Effector memory CD8-positive, alpha-beta T cell (primary cell): Measurements from ENCODE around the gene FILIP1L.

Source experiments
- ATAC-seq: fragments of 150-1000 bp; cut with Tn5 transposase; replicated peaks from 2 replicates; pipeline ENCODE4 v1.10.0; 2021; ENCODE audit warnings: mild to moderate bottlenecking, moderate library complexity
- DNase-seq, 3 experiments: peaks; one replicate each; pipeline ENCODE4 v3.0.0; 2021
- H3K27ac Mint-ChIP-seq, 2 donors: one replicate each; pipeline ENCODE4 v1.8.0; 2022; ENCODE audit warnings: mild to moderate bottlenecking in 2 of 2, mixed read lengths in 2 of 2, moderate library complexity in 2 of 2
- H3K27me3 Mint-ChIP-seq, 2 donors: one replicate each; pipeline ENCODE4 v1.8.0; 2022; ENCODE audit warnings: mixed read lengths in 2 of 2
- H3K36me3 Mint-ChIP-seq: one replicate; pipeline ENCODE4 v1.8.0; 2022; ENCODE audit warnings: mild to moderate bottlenecking, moderate library complexity, mixed read lengths; ENCODE audit not compliant: insufficient read depth
- H3K4me1 Mint-ChIP-seq, 2 donors: one replicate each; pipeline ENCODE4 v1.8.0; 2022; ENCODE audit warnings: low read depth in 2 of 2, mixed read lengths in 2 of 2
- H3K4me3 Mint-ChIP-seq, 2 donors: one replicate each; pipeline ENCODE4 v1.8.0; 2022; ENCODE audit warnings: mild to moderate bottlenecking in 2 of 2, mixed read lengths in 2 of 2, moderate library complexity in 2 of 2
- H3K9me3 Mint-ChIP-seq, 2 donors: one replicate each; pipeline ENCODE4 v1.8.0; 2022; ENCODE audit warnings: mixed read lengths in 2 of 2

FILIP1L gene

DNA sequence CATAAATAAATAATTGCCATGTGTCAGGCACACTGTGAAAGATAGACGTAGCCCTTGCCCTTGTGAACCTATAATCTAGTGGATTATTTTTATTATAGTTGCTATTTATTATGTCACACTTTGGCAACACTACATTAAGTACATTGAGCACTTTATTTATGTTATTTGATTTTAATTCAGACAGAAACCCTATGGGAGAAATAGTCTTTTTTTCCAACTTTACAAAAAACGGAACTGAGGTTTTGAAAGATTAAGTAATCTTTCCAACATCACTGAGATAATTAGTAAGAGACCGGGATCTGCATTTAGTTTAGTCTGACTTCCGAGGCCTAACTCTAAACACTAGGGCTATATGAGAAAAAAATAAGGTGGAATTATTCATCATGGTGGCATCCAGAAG is 2.8 kb upstream of the FILIP1L start:
- no peaks in the 10 kb centered on the region for H3K9me3 Mint-ChIP-seq

GRCh38 chr3:100113723-100114412 is 433 bp downstream of the FILIP1L start:
- Mint-ChIP-seq H3K27ac (no peak overlapping the region), H3K4me3 (no peak overlapping the region), H3K9me3 (no peaks in the 10 kb centered on the region), H3K36me3 (no peaks in the 10 kb centered on the region), H3K27me3 (no peaks in the 10 kb centered on the region), H3K4me1 (no peaks in the 10 kb centered on the region)
- no peak for DNase-seq
- ATAC-seq: no peak

More for the DNA sequence above, 2.8 kb upstream of the FILIP1L start:
- Mint-ChIP-seq H3K27ac (no peak overlapping the region), H3K36me3 (peaks cover 3% of the 10 kb centered on the region), H3K4me3 (no peak overlapping the region), H3K27me3 (no peaks in the 10 kb centered on the region), H3K4me1 (peaks cover 0 to 3% of the 10 kb centered on the region in 2 donors)
- no peak for DNase-seq
- ATAC-seq: no peak

DNA sequence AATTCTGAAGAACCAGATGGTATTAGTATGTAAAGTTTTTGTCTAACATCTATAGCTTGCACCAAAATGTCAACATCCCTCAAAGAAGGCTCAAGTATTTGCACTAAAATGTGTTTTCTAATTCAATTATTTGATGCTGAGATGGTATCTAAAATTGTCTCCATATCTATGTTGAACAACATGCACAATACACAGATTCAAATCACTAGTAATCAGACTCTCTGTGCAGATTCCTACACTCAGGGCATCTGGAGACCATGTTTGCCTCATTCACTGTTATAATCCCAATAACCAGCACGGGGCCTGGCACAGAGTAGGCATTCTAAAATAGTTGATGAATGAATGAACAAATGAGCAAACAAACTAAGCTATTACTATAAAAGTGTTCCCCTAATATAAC is 2.6 kb downstream of the FILIP1L start:
- Mint-ChIP-seq H3K4me3 (no peak overlapping the region), H3K4me1 (no peaks in the 10 kb centered on the region), H3K36me3 (no peaks in the 10 kb centered on the region), H3K9me3 (no peaks in the 10 kb centered on the region), H3K27ac (no peak overlapping the region), H3K27me3 (no peaks in the 10 kb centered on the region)
- no peak for DNase-seq
- ATAC-seq: no peak

DNA sequence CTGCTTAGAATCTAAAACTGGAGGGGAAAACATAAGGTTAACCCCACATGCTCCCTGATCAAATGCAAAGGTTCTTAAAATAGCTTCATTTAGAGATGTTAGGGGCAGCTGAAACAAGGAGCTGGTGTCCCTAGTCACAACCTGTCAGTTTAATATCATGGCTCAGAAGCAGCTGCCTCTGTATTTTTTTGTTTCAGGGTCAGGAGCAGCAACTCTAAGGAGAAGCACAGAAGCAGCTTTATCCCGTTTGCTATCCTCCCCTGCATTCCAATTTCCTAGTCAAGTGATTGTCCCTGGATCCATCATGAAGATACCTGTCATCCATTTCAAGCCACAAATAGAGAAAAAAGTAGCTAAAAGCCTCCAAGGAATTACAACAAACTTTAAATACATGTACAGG is 4.1 kb downstream of the FILIP1L start:
- DNase-seq: no peak
- no peak overlapping the region for H3K27ac Mint-ChIP-seq
- no peaks in the 10 kb centered on the region for H3K4me1 Mint-ChIP-seq
- no peaks in the 10 kb centered on the region for H3K36me3 Mint-ChIP-seq
- H3K27me3 Mint-ChIP-seq: no peaks in the 10 kb centered on the region
- H3K9me3 Mint-ChIP-seq: no peaks in the 10 kb centered on the region
- ATAC-seq: no peak
- H3K4me3 Mint-ChIP-seq: no peak overlapping the region

DNA sequence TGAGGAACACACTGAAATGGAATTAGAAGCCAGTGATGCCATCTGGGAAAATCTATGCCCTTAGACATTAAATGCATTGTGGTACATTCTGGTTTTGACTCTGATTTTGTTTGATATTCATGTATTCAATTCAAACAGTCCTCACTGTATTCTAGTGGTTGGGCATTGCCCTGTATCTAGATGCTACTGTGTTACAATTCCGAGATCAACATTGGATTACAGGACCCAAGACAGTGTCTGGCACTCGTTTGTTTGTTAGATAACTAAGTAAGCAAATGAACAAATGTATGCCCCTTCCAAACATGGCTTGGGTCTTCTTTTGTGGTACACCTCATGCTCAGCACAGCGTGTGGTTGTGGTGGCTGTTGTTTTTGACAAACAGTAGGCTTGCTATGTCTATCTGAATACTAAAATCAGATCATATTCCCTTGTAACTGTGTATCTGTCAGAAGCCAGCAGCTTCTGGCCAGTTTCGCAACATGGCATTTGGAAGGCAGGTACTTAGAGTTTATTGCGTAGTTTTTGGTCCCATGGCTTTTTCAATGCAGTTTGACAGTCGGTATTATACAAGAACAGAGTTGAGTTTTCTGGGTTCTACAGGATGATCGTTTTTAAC is 5.7 kb downstream of the FILIP1L start:
- Mint-ChIP-seq H3K36me3 (no peaks in the 10 kb centered on the region), H3K4me3 (no peak overlapping the region), H3K4me1 (no peaks in the 10 kb centered on the region)

GRCh38 chr3:100107221-100107814 is 7.0 kb downstream of the FILIP1L start:
- H3K9me3 Mint-ChIP-seq: no peaks in the 10 kb centered on the region
- no peak for ATAC-seq
- no peak overlapping the region for H3K27ac Mint-ChIP-seq
- H3K4me3 Mint-ChIP-seq: no peak overlapping the region
- no peaks in the 10 kb centered on the region for H3K4me1 Mint-ChIP-seq
- H3K27me3 Mint-ChIP-seq: no peaks in the 10 kb centered on the region
- H3K36me3 Mint-ChIP-seq: no peaks in the 10 kb centered on the region
- DNase-seq: no peak

More for the DNA sequence above, 5.7 kb downstream of the FILIP1L start:
- Mint-ChIP-seq H3K9me3 (no peaks in the 10 kb centered on the region), H3K27me3 (no peaks in the 10 kb centered on the region), H3K27ac (no peak overlapping the region)
- ATAC-seq (no peak), DNase-seq (no peak)

GRCh38 chr3:100106531-100107141 is 7.7 kb downstream of the FILIP1L start:
- no peak overlapping the region for H3K4me3 Mint-ChIP-seq
- no peaks in the 10 kb centered on the region for H3K4me1 Mint-ChIP-seq
- DNase-seq: no peak
- H3K27ac Mint-ChIP-seq: no peak overlapping the region
- H3K27me3 Mint-ChIP-seq: no peaks in the 10 kb centered on the region
- ATAC-seq: no peak
- no peaks in the 10 kb centered on the region for H3K9me3 Mint-ChIP-seq
- no peaks in the 10 kb centered on the region for H3K36me3 Mint-ChIP-seq

DNA sequence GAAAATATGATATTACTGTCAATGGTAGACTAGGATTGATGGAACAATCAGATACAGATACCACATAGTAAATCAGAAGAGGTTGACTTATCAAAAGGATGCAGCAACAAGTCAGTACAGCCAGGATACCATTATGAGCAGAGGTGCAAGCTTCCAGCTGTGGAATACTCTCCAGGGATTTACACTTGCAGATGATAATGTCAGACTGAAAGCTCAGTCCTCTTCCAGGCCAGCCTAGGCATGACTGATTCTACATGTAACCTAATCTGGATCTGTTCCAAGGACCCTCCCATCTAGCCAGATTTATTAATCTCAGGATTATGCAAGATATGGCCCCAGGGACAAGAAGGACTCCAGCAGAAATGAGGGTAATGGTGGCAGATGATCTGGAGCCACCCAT is 8.2 kb downstream of the FILIP1L start:
- no peaks in the 10 kb centered on the region for H3K36me3 Mint-ChIP-seq
- H3K4me1 Mint-ChIP-seq: no peaks in the 10 kb centered on the region
- no peaks in the 10 kb centered on the region for H3K9me3 Mint-ChIP-seq
- H3K27me3 Mint-ChIP-seq: no peaks in the 10 kb centered on the region
- H3K27ac Mint-ChIP-seq: no peak overlapping the region
- H3K4me3 Mint-ChIP-seq: no peak overlapping the region
- DNase-seq (no peak), ATAC-seq (no peak)

GRCh38 chr3:100105501-100105900 is 8.8 kb downstream of the FILIP1L start:
- H3K27me3 Mint-ChIP-seq: no peaks in the 10 kb centered on the region
- DNase-seq (no peak), ATAC-seq (no peak)
- H3K4me1 Mint-ChIP-seq: no peaks in the 10 kb centered on the region
- no peak overlapping the region for H3K4me3 Mint-ChIP-seq
- no peak overlapping the region for H3K27ac Mint-ChIP-seq
- H3K9me3 Mint-ChIP-seq: no peaks in the 10 kb centered on the region
- H3K36me3 Mint-ChIP-seq: no peaks in the 10 kb centered on the region

GRCh38 chr3:100104817-100105413 is 9.4 kb downstream of the FILIP1L start:
- Mint-ChIP-seq H3K9me3 (no peaks in the 10 kb centered on the region), H3K4me3 (no peak overlapping the region), H3K36me3 (no peaks in the 10 kb centered on the region), H3K27ac (no peak overlapping the region), H3K27me3 (no peaks in the 10 kb centered on the region), H3K4me1 (no peaks in the 10 kb centered on the region)
- ATAC-seq: no peak
- DNase-seq: no peak

GRCh38 chr3:100104442-100104798 is 9.9 kb downstream of the FILIP1L start:
- DNase-seq (no peak), ATAC-seq (no peak)
- H3K4me1 Mint-ChIP-seq: no peaks in the 10 kb centered on the region
- H3K9me3 Mint-ChIP-seq: no peaks in the 10 kb centered on the region
- H3K27me3 Mint-ChIP-seq: no peaks in the 10 kb centered on the region
- no peak overlapping the region for H3K27ac Mint-ChIP-seq
- H3K36me3 Mint-ChIP-seq: no peaks in the 10 kb centered on the region
- H3K4me3 Mint-ChIP-seq: no peak overlapping the region

GRCh38 chr3:100103558-100104441 is 10.5 kb downstream of the FILIP1L start:
- no peak for ATAC-seq
- Mint-ChIP-seq H3K9me3 (no peaks in the 10 kb centered on the region), H3K4me1 (no peaks in the 10 kb centered on the region), H3K4me3 (no peak overlapping the region), H3K27ac (no peak overlapping the region), H3K27me3 (no peaks in the 10 kb centered on the region), H3K36me3 (no peaks in the 10 kb centered on the region)
- no peak for DNase-seq

- ATAC-seq: no peak
Observed at GRCh38 chr3:100102757-100103156, 11.5 kb downstream of the FILIP1L start.

More at GRCh38 chr3:100102757-100103156, 11.5 kb downstream of the FILIP1L start:
- H3K4me1 Mint-ChIP-seq: no peaks in the 10 kb centered on the region
- H3K36me3 Mint-ChIP-seq: no peaks in the 10 kb centered on the region
- H3K27ac Mint-ChIP-seq: no peak overlapping the region
- no peaks in the 10 kb centered on the region for H3K9me3 Mint-ChIP-seq
- H3K27me3 Mint-ChIP-seq: no peaks in the 10 kb centered on the region
- DNase-seq: no peak
- H3K4me3 Mint-ChIP-seq: no peak overlapping the region
